Tibial nerve (tissue), 4 donors: Measurements from ENCODE around the gene KRT86.

Source experiments
- EP300 ChIP-seq, 2 donors: sonication (generic); formaldehyde crosslinking; IDR thresholded peaks; one replicate each; pipeline ENCODE4 v1.6.1; 2017; ENCODE audit warnings: antibody characterized with exemption in 2 of 2, mild to moderate bottlenecking in 1 of 2
- POLR2A ChIP-seq, 2 donors: fragments of 450-650 bp; IDR thresholded peaks; one replicate each; pipeline ENCODE4 v1.6.1; 2017; ENCODE audit warnings: antibody characterized with exemption in 2 of 2, mild to moderate bottlenecking in 2 of 2, moderate library complexity in 2 of 2
- TF ChIP-seq, protein P1 (sequence below), 5 experiments: fragments of 200-600 bp in 3 of 5; fragments of 450-650 bp in 2 of 5; sonication (generic) in 3 of 5; IDR thresholded peaks; one replicate each; pipeline ENCODE4 v1.5.1; 2016 to 2019; ENCODE audit warnings: antibody characterized with exemption in 5 of 5, mild to moderate bottlenecking in 3 of 5, moderate library complexity in 2 of 5

DNA sequence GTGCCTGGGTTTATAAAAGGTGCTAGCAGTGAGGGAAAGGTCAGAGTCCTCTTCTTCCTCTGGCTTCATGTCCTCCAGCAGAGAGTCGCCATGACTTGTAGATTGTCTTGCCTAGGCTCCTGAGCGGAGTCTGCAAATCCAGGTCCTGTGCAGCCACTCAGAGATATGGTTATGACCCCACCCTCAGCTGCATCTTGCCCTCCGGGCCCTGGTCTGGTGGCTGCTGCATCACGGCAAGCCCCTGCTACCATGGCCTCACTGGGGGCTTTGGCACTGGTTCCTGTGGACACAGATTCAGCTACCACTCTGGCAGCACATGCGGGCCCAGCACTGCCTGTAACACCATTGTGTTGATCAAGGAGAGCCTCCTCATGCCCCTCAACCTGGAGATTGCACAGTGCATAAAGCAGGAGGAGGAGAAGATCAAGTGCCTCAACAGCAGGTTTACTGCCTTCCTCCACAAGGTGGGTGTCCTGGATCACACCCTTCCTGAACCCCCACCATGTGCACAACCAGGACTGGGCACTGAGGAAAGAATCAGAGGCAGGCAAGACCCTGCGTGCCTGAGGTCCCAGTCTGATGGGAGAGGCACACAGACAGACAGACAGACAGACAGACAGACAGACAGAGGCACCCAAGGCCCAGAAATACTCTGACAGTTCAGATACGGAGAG lies 10.5 kb upstream of the KRT86 start:
- TF ChIP-seq, protein P1, sequence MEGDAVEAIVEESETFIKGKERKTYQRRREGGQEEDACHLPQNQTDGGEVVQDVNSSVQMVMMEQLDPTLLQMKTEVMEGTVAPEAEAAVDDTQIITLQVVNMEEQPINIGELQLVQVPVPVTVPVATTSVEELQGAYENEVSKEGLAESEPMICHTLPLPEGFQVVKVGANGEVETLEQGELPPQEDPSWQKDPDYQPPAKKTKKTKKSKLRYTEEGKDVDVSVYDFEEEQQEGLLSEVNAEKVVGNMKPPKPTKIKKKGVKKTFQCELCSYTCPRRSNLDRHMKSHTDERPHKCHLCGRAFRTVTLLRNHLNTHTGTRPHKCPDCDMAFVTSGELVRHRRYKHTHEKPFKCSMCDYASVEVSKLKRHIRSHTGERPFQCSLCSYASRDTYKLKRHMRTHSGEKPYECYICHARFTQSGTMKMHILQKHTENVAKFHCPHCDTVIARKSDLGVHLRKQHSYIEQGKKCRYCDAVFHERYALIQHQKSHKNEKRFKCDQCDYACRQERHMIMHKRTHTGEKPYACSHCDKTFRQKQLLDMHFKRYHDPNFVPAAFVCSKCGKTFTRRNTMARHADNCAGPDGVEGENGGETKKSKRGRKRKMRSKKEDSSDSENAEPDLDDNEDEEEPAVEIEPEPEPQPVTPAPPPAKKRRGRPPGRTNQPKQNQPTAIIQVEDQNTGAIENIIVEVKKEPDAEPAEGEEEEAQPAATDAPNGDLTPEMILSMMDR (IDR thresholded peaks at IDR 0.05) = no peak
- TF ChIP-seq POLR2A (IDR thresholded peaks at IDR 0.05) (no peak), EP300 (IDR thresholded peaks at IDR 0.05) (no peak)
